ENCODE results near the gene ZP3. TPM values are rescaled to one million over a fixed set of nuclear protein-coding genes. Genes with fewer than 3 reads are reported as not detected.
"Not testable (repeated sequence)": the region's sequence is repeated elsewhere in the genome, so short reads cannot be mapped to it uniquely, and the experiment has no call there.

The ZP3 gene
- total and polyA plus RNA-seq, 2 of the 13 experiments (the other 11 are each of a cell fraction or from before 2014, with no cell fraction given), result not detected

DNA sequence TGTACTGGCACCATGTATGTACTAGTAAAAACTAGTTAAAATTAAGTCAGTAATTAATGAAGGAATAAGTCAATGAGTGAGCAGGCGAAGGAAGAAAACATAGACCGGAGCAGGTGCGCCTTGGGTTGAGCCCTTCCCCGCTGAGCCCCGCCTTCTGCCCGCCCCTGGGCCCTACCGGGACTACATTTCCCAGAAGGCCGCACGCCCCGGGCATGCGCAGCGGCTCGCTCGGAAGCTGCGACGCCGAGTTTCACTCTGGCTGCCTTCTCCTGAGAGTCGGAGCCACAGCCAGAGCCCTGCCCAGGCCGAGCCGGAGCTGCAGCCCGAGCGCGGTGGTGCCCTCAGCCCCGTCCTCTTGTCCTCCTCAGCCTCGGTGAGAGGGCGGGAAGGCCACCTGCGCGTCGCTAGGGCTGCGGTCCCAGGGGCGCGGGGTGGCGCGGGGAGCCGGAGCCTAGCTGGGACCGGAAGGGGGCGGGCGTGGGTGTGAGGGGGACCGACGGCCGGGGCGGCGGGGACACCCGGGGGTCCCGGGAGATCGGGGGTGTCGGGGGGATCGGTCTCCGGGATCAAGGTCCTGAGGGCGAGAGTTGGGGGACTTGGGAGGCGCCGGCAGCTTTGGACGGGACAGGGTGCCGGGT is 36.8 kb downstream of the ZP3 start, which contains the start of gene DTX2:
TSS of gene DTX2 (plus strand) at position 246 of the 638 bp plus-strand sequence. CDS start 18,801 bp downstream, outside the sequence.
- H3K9me3 ChIP-seq (ENCODE audit: low read length); H3K4me2 ChIP-seq (ENCODE audit: low read depth, low read length); H3K36me3 ChIP-seq (replicated peaks in 1 of 2; ENCODE audit: control insufficient read depth in 1 of 2, insufficient read depth in 2 of 2, low read length in 2 of 2); BruUV-seq (replicated peaks); H2AFZ ChIP-seq (ENCODE audit: low read length); in situ Hi-C loops (cut with HindIII; ENCODE audit: extremely low pct_ligation_motif_present, low pct_unique_long_range_greater_than_20kb); H3K4me1 ChIP-seq (ENCODE audit: insufficient read depth, low read length); CTCF ChIA-PET (ENCODE audit: low intra/inter-chr PET ratio, low total read pairs); POLR2A ChIA-PET; H3K79me2 ChIP-seq (ENCODE audit: insufficient read depth, low read length); H3K27me3 ChIP-seq (ENCODE audit: control insufficient read depth in 1 of 2, insufficient read depth in 2 of 2, low read length in 2 of 2); H4K20me1 ChIP-seq (ENCODE audit: insufficient read depth, low read length); intact Hi-C loops (cut with micrococcal nuclease; ENCODE audit: unreplicated experiment); H3K27ac ChIP-seq (ENCODE audit: extremely low read length, insufficient read depth, low read length); DNase-seq (ENCODE audit: low spot score); TF ChIP-seq GABPA (CRISPR knock-in tag; IDR thresholded peaks at IDR 0.05; ENCODE audit: low read depth): not testable (repeated sequence)
- Histone ChIP-seq H3K4me3 (replicated peaks in 1 of 3; ENCODE audit: insufficient read depth in 1 of 3, low read depth in 2 of 3, low read length in 3 of 3) (peak within 1 kb of the TSS; percentile 37 to 67 (median 59); a peak in 4 of 6 replicates), H3K9ac (ENCODE audit: insufficient read depth, low read depth, low read length) (peak within 1 kb of the TSS; percentile 54; the same call in 1 of the 2 replicates)
- ATAC-seq (peak; percentile 94), FAIRE-seq (peak; percentile 39)
- WGBS (ENCODE audit: low lambda C conversion rate), result no CpG with 5 or more reads among the region's 54 CpGs
- TF ChIP-seq SAP130 (CRISPR knock-in tag; IDR thresholded peaks at IDR 0.05; ENCODE audit: low read depth), result peak; percentile 40; the same call in 1 of the 2 replicates
- TF ChIP-seq, protein P1, sequence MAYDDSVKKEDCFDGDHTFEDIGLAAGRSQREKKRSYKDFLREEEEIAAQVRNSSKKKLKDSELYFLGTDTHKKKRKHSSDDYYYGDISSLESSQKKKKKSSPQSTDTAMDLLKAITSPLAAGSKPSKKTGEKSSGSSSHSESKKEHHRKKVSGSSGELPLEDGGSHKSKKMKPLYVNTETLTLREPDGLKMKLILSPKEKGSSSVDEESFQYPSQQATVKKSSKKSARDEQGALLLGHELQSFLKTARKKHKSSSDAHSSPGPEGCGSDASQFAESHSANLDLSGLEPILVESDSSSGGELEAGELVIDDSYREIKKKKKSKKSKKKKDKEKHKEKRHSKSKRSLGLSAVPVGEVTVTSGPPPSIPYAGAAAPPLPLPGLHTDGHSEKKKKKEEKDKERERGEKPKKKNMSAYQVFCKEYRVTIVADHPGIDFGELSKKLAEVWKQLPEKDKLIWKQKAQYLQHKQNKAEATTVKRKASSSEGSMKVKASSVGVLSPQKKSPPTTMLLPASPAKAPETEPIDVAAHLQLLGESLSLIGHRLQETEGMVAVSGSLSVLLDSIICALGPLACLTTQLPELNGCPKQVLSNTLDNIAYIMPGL (CRISPR knock-in tag; IDR thresholded peaks at IDR 0.05; ENCODE audit: borderline replicate concordance in 1 of 2, low read depth in 1 of 2), result 0 out of 4 replicates have a peak, but pooled peaks of 1 of the 2 experiments have one; percentile 31
- TF ChIP-seq GABPB1 (CRISPR knock-in tag; IDR thresholded peaks at IDR 0.05), result peak; percentile 77
- TF ChIP-seq PHF8 (CRISPR knock-in tag; IDR thresholded peaks at IDR 0.05), result peak; percentile 47
- TF ChIP-seq ZNF143 (CRISPR knock-in tag; IDR thresholded peaks at IDR 0.05), result 0 out of 2 replicates have a peak, but pooled peaks have one; percentile 38
- TF ChIP-seq KDM2A (CRISPR knock-in tag; IDR thresholded peaks at IDR 0.05; ENCODE audit: borderline replicate concordance, low read depth), result 0 out of 2 replicates have a peak, but pooled peaks have one; percentile 25
- TF ChIP-seq THAP11 (CRISPR knock-in tag; IDR thresholded peaks at IDR 0.05), result peak; percentile 86
- peak; percentile 22; the same call in 1 of the 2 replicates for TF ChIP-seq GABPA (IDR thresholded peaks at IDR 0.05; ENCODE audit: low read depth, low read length)

DNA sequence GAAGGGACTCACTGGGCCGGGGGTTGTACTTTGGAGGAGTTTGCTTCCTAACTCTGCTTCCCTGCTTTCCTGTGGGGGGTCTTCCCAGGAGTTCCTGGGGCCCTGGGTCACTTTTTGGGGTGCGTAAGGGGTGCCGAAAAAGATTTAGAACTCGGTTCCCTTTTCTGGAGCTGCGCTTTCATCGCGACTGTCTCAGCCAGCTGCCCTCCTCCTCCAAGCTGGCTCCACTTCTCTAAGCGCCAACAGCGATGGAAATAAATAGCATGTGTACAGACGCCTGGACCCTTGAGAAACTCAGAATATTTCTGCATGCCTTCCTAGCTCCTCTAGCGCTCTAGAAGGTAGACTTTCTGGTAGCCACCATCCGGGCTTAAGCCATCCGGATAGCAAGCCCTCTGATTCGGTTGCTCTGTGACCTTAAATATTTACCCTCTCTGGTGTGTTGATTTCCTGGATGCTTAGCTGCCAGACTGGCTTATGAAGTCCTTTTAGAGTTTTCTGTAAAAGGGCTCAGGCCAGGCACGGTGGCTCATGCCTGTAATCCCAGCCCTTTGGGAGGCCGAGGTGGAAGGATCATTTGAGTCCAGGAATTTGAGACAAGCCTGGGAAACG is 37.6 kb downstream of the ZP3 start:
- FAIRE-seq (peak; percentile 49), ATAC-seq (peak; percentile 45)
- H3K9me3 ChIP-seq (ENCODE audit: low read length); H4K20me1 ChIP-seq (ENCODE audit: insufficient read depth, low read length); H3K4me2 ChIP-seq (ENCODE audit: low read depth, low read length); H3K9ac ChIP-seq (ENCODE audit: insufficient read depth, low read depth, low read length); in situ Hi-C loops (cut with HindIII; ENCODE audit: extremely low pct_ligation_motif_present, low pct_unique_long_range_greater_than_20kb); DNase-seq (ENCODE audit: low spot score); H3K4me1 ChIP-seq (ENCODE audit: insufficient read depth, low read length); POLR2A ChIA-PET; H3K36me3 ChIP-seq (replicated peaks in 1 of 2; ENCODE audit: control insufficient read depth in 1 of 2, insufficient read depth in 2 of 2, low read length in 2 of 2); CTCF ChIA-PET (ENCODE audit: low intra/inter-chr PET ratio, low total read pairs); H3K79me2 ChIP-seq (ENCODE audit: insufficient read depth, low read length); intact Hi-C loops (cut with micrococcal nuclease; ENCODE audit: unreplicated experiment); H3K27me3 ChIP-seq (ENCODE audit: control insufficient read depth in 1 of 2, insufficient read depth in 2 of 2, low read length in 2 of 2); H2AFZ ChIP-seq (ENCODE audit: low read length); H3K27ac ChIP-seq (ENCODE audit: extremely low read length, insufficient read depth, low read length); H3K4me3 ChIP-seq (replicated peaks in 1 of 3; ENCODE audit: insufficient read depth in 1 of 3, low read depth in 2 of 3, low read length in 3 of 3): not testable (repeated sequence)
- WGBS (ENCODE audit: low lambda C conversion rate), result no CpG with 5 or more reads among the region's 17 CpGs
- TSS peak; percentile 72 for BruUV-seq (replicated peaks)

DNA sequence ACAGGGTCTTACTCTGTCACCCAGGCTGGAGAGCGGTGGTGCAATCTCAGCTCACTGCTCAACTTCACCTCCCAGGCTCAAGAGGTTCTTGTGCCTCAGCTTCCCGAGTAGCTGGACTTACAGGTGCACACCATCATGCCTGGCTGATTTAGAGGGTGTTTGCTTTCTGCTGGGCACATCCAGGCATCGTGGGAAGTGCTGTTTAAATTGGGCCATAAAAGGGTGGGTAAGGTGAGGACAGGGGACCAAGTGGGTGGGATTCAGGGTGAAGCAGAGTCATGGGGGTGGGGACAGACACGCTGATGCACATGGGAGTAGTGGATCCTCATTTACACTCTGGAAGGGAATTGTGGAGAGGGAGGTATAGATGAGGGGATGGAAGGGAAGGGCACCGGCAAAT is 40.2 kb downstream of the ZP3 start:
- POLR2A ChIA-PET; BruUV-seq (replicated peaks); in situ Hi-C loops (cut with HindIII; ENCODE audit: extremely low pct_ligation_motif_present, low pct_unique_long_range_greater_than_20kb); intact Hi-C loops (cut with micrococcal nuclease; ENCODE audit: unreplicated experiment); H4K20me1 ChIP-seq (ENCODE audit: insufficient read depth, low read length); CTCF ChIA-PET (ENCODE audit: low intra/inter-chr PET ratio, low total read pairs); H2AFZ ChIP-seq (ENCODE audit: low read length); H3K27ac ChIP-seq (ENCODE audit: extremely low read length, insufficient read depth, low read length); H3K79me2 ChIP-seq (ENCODE audit: insufficient read depth, low read length); H3K27me3 ChIP-seq (ENCODE audit: control insufficient read depth in 1 of 2, insufficient read depth in 2 of 2, low read length in 2 of 2); H3K36me3 ChIP-seq (replicated peaks in 1 of 2; ENCODE audit: control insufficient read depth in 1 of 2, insufficient read depth in 2 of 2, low read length in 2 of 2); H3K4me1 ChIP-seq (ENCODE audit: insufficient read depth, low read length); ATAC-seq; H3K9ac ChIP-seq (ENCODE audit: insufficient read depth, low read depth, low read length); H3K4me2 ChIP-seq (ENCODE audit: low read depth, low read length); H3K4me3 ChIP-seq (replicated peaks in 1 of 3; ENCODE audit: insufficient read depth in 1 of 3, low read depth in 2 of 3, low read length in 3 of 3); DNase-seq (ENCODE audit: low spot score); H3K9me3 ChIP-seq (ENCODE audit: low read length); FAIRE-seq: not testable (repeated sequence)
- WGBS (ENCODE audit: low lambda C conversion rate), result 91% methylated on average over 5 of the region's 5 CpGs
